GM12878 (cell line): ENCODE results near the gene CD14. TPM values are rescaled to one million over a fixed set of nuclear protein-coding genes. Genes with fewer than 3 reads are reported as not detected.

Source experiments
- ATAC-seq: fragments of 200-7000 bp; cut with Tn5 transposase; 3 replicates; pipeline ENCODE4 v1.9.1; 2020; ENCODE audit warnings: mild to moderate bottlenecking, moderate library complexity
- BruUV-seq: library from RNA; stranded (reverse); fragments of 400-500 nt; replicated peaks from 2 replicates; lab custom pipeline; 2021; lab: Mats Ljungman, UMichigan
- CTCF ChIA-PET: fragments of 300-600 bp; sonication (Branson Sonifier 250); formaldehyde crosslinking; extraction: SDS; loops from one replicate; lab custom pipeline; 2021; ENCODE audit warnings: inconsistent platforms; lab: Yijun Ruan, JAX
- POLR2A ChIA-PET: fragments of 350-600 bp; formaldehyde crosslinking; extraction: SDS; loops from one replicate; lab custom pipeline; 2021; ENCODE audit warnings: inconsistent platforms; lab: Charles Lee
- RAD21 ChIA-PET: fragments of 300-600 bp; sonication (Branson Sonifier 250); formaldehyde crosslinking; loops from one replicate; lab custom pipeline; 2023; ENCODE audit warnings: antibody characterized with exemption; ENCODE audit not compliant: unreplicated experiment; lab: Charles Lee
- SMC1A ChIA-PET: fragments of 300-600 bp; sonication (Branson Sonifier 250); formaldehyde crosslinking; loops from one replicate; lab custom pipeline; 2023; ENCODE audit not compliant: unreplicated experiment, uncharacterized antibody; lab: Charles Lee
- DNase-seq: peaks from one replicate; pipeline ENCODE4 v3.0.0-alpha.2; 2011; ENCODE audit warnings: low read depth, low spot score
- FAIRE-seq: peaks from 3 replicates; lab custom pipeline; 2011; peaks lifted over from hg19 to GRCh38; lab: Jason Lieb, UNC
- H2AFZ ChIP-seq: 2 replicates; pipeline ENCODE4 v1.6.0; 2011; ENCODE audit warnings: low read depth, low read length, control low read depth; ENCODE audit not compliant: control insufficient read depth
- H3K27ac ChIP-seq: 2 replicates; pipeline ENCODE4 v1.5.1; 2011; ENCODE audit warnings: control low read depth; ENCODE audit not compliant: control insufficient read depth, insufficient read depth
- H3K27me3 ChIP-seq, 2 experiments: replicated peaks in 1 of 2; 2 replicates each; pipeline versions ENCODE4 v1.6.0 to v1.6.1; 2011; ENCODE audit warnings: low read length in 1 of 2; ENCODE audit not compliant: control insufficient read depth in 2 of 2, insufficient read depth in 2 of 2
- H3K36me3 ChIP-seq, 2 experiments: 2 replicates each; pipeline ENCODE4 v1.5.1; 2011; ENCODE audit warnings: low read length in 1 of 2; ENCODE audit not compliant: control insufficient read depth in 2 of 2, insufficient read depth in 2 of 2
- H3K4me1 ChIP-seq: 2 replicates; pipeline ENCODE4 v1.6.1; 2011; ENCODE audit warnings: mild to moderate bottlenecking, low read length, moderate library complexity, mixed read lengths; ENCODE audit not compliant: control insufficient read depth, insufficient read depth
- H3K4me2 ChIP-seq: 2 replicates; pipeline ENCODE4 v1.6.0; 2011; ENCODE audit warnings: control low read depth; ENCODE audit not compliant: control insufficient read depth, insufficient read depth
- H3K4me3 ChIP-seq: fragments of 200-600 bp; sonication (generic); 2 replicates; pipeline ENCODE4 v1.5.1; 2016
- H3K79me2 ChIP-seq: 2 replicates; pipeline ENCODE4 v1.6.0; 2011; ENCODE audit warnings: low read length; ENCODE audit not compliant: control insufficient read depth, insufficient read depth
- H3K9ac ChIP-seq: 2 replicates; pipeline ENCODE4 v1.8.0; 2011; ENCODE audit warnings: low read length, control low read depth, mixed read lengths; ENCODE audit not compliant: control insufficient read depth, insufficient read depth
- H3K9me3 ChIP-seq: replicated peaks from 3 replicates; pipeline ENCODE4 v1.5.1; 2011; ENCODE audit warnings: mild to moderate bottlenecking, low read length; ENCODE audit not compliant: control insufficient read depth, insufficient read depth
- H4K20me1 ChIP-seq: 2 replicates; pipeline ENCODE4 v1.6.0; 2011; ENCODE audit not compliant: control insufficient read depth, insufficient read depth
- BACH1 ChIP-seq: fragments of 450-650 bp; IDR thresholded peaks from 2 replicates; pipeline ENCODE4 v1.6.1; 2017; ENCODE audit warnings: mild to moderate bottlenecking, borderline replicate concordance
- BHLHE40 ChIP-seq, 2 experiments: fragments of 450-650 bp in 1 of 2; IDR thresholded peaks; 2 replicates each; pipeline ENCODE4 v1.6.1; 2011 to 2017; ENCODE audit warnings: low read depth in 2 of 2, borderline replicate concordance in 1 of 2, improper control_type of control experiment in 1 of 2, low read length in 1 of 2, mild to moderate bottlenecking in 1 of 2
- CHD1 ChIP-seq: IDR thresholded peaks from 2 replicates; pipeline ENCODE4 v1.6.1; 2012; ENCODE audit warnings: low read depth, low read length, improper control_type of control experiment
- FOXK2 ChIP-seq: fragments of 450-650 bp; IDR thresholded peaks from 2 replicates; pipeline ENCODE4 v1.6.1; 2017; ENCODE audit warnings: mild to moderate bottlenecking, moderate library complexity
- MTA2 ChIP-seq: fragments of 450-650 bp; IDR thresholded peaks from 2 replicates; pipeline ENCODE4 v1.6.1; 2016; ENCODE audit warnings: low read depth, mild to moderate bottlenecking, moderate library complexity
- NR2C1 ChIP-seq: fragments of 450-650 bp; IDR thresholded peaks from 2 replicates; pipeline ENCODE4 v1.6.1; 2017; ENCODE audit warnings: antibody characterized with exemption, mild to moderate bottlenecking, moderate library complexity
- NR2C2 ChIP-seq: IDR thresholded peaks from 2 replicates; pipeline ENCODE4 v1.6.1; 2011; ENCODE audit warnings: borderline replicate concordance, low read depth; ENCODE audit not compliant: control insufficient read depth, insufficient read length
- POLR2AphosphoS2 ChIP-seq: IDR thresholded peaks from 2 replicates; pipeline ENCODE4 v1.6.1; 2011; ENCODE audit warnings: low read depth, mild to moderate bottlenecking, low read length, improper control_type of control experiment, moderate library complexity
- POU2F2 ChIP-seq: IDR thresholded peaks from 3 replicates; pipeline ENCODE4 v1.6.1; 2011; ENCODE audit warnings: low read depth, mild to moderate bottlenecking, low read length, borderline replicate concordance
- RB1 ChIP-seq: fragments of 450-650 bp; formaldehyde crosslinking; IDR thresholded peaks from 2 replicates; pipeline ENCODE4 v1.6.1; 2017; ENCODE audit warnings: mild to moderate bottlenecking, borderline replicate concordance
- SMAD5 ChIP-seq: IDR thresholded peaks from 2 replicates; pipeline ENCODE4 v1.6.1; 2016; ENCODE audit warnings: antibody characterized with exemption, low read depth
- TARDBP ChIP-seq: IDR thresholded peaks from 2 replicates; pipeline ENCODE4 v1.6.1; 2016; ENCODE audit warnings: borderline replicate concordance
- TCF3 ChIP-seq: IDR thresholded peaks from 2 replicates; pipeline ENCODE4 v1.6.1; 2012; ENCODE audit warnings: low read depth, mild to moderate bottlenecking, low read length, borderline replicate concordance; ENCODE audit not compliant: insufficient read depth
- ZNF24 ChIP-seq: fragments of 450-650 bp; IDR thresholded peaks from 2 replicates; pipeline ENCODE4 v1.6.1; 2017; ENCODE audit warnings: antibody characterized with exemption, mild to moderate bottlenecking
- ZZZ3 ChIP-seq: IDR thresholded peaks from 2 replicates; pipeline ENCODE4 v1.6.1; 2011; ENCODE audit warnings: low read depth; ENCODE audit not compliant: control insufficient read depth, insufficient read length
- WGBS: methylation state at CpG from one replicate; pipeline ENCODE4 v1.1.6; 2016; ENCODE audit warnings: low lambda C conversion rate; ENCODE audit not compliant: insufficient replicate concordance, insufficient coverage; ENCODE audit errors: missing lambda C conversion rate; 5-methylcytosine and 5-hydroxymethylcytosine counted together
- in situ Hi-C: fragments of 300-500 bp; cut with MboI; formaldehyde crosslinking; loops from 9 replicates; pipeline ENCODE4 v1.14.3; 2018; ENCODE audit warnings: mixed read lengths
- intact Hi-C: fragments of 100-400 bp; cut with micrococcal nuclease; formaldehyde crosslinking; loops from one replicate; pipeline ENCODE4 v1.14.2; 2022; ENCODE audit not compliant: unreplicated experiment
- polyA plus RNA-seq, 11 experiments: library from polyadenylated mRNA; depleted of rRNA in 4 of 11; unstranded in 6 of 11; stranded (reverse) in 5 of 11; fragments of >200 nt; fragmentation: Nextera tagmentation in 4 of 11; fragmentation: Illumina TruSeq in 1 of 11; extraction: Ambion mirVana in 4 of 11; extraction: Trizol in 1 of 11; gene quantifications; 1 replicate in 1 of 11; 2 replicates in 10 of 11; pipeline versions ENCODE4 v1.2.1 to v1.2.3, GENCODE V29; 2011 to 2016; ENCODE audit warnings: inconsistent platforms in 2 of 11, missing spikeins in 2 of 11, low read depth in 1 of 11
- total RNA-seq, 4 experiments: library from RNA; depleted of rRNA in 3 of 4; stranded (reverse); fragments of >200 nt in 3 of 4; fragmentation: Illumina TruSeq in 1 of 4; extraction: Trizol in 1 of 4; gene quantifications; 2 replicates each; pipeline versions ENCODE4 v1.2.1 to v1.2.3, GENCODE V29; 2013 to 2021
- TF ChIP-seq, protein P1 (sequence below): fragments of 450-650 bp; IDR thresholded peaks from 2 replicates; pipeline ENCODE4 v1.6.1; 2017; ENCODE audit warnings: antibody characterized with exemption, mild to moderate bottlenecking, moderate library complexity
- TF ChIP-seq, protein P2 (sequence below): IDR thresholded peaks from 2 replicates; pipeline ENCODE4 v1.6.1; 2011; ENCODE audit warnings: borderline replicate concordance, low read depth, mild to moderate bottlenecking, moderate library complexity, low read length; ENCODE audit not compliant: insufficient read depth, poor library complexity, severe bottlenecking

The CD14 gene
- total and polyA plus RNA-seq, 10 of the 15 experiments (the other 5 are each of a cell fraction or from before 2014, with no cell fraction given): 0.09 to 0.72 (median 0.18) TPM; not detected in 5

DNA sequence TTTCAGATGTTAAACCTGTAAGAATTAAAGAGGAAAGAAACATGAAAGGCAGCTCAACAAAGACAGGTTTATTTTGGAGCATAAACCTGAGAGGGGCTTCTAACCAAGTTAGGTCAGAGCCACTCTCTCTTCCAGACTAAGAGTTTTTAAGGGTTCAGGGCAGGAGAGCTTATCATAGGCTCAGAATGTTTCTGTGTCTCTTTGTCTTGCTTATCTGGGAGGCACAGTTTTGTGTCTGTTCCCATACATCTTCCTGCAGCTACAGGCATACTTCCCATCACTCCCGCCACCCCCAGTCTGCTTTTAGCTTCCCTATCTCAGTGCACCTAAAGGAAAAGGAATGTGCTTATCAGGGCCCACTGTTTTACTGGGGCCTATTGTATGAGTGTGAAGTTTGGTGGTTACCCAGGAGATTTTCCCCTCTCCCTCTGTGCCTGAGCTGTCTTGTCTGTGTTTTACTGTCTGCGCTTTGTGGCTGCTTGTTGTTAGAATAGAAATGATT, 21.9 kb downstream of the CD14 start:
- TF ChIP-seq BACH1 (no peak), POU2F2 (no peak), TARDBP (no peak), ZNF24 (no peak), CHD1 (no peak), TCF3 (no peak), POLR2AphosphoS2 (no peak), SMAD5 (no peak), NR2C2 (no peak), NR2C1 (no peak), MTA2 (no peak), ZZZ3 (no peak), RB1 (no peak), FOXK2 (no peak), BHLHE40 (IDR thresholded peaks at IDR 0.05; ENCODE audit: borderline replicate concordance in 1 of 2, low read depth in 2 of 2, low read length in 1 of 2) (no peak)
- TF ChIP-seq, protein P1, sequence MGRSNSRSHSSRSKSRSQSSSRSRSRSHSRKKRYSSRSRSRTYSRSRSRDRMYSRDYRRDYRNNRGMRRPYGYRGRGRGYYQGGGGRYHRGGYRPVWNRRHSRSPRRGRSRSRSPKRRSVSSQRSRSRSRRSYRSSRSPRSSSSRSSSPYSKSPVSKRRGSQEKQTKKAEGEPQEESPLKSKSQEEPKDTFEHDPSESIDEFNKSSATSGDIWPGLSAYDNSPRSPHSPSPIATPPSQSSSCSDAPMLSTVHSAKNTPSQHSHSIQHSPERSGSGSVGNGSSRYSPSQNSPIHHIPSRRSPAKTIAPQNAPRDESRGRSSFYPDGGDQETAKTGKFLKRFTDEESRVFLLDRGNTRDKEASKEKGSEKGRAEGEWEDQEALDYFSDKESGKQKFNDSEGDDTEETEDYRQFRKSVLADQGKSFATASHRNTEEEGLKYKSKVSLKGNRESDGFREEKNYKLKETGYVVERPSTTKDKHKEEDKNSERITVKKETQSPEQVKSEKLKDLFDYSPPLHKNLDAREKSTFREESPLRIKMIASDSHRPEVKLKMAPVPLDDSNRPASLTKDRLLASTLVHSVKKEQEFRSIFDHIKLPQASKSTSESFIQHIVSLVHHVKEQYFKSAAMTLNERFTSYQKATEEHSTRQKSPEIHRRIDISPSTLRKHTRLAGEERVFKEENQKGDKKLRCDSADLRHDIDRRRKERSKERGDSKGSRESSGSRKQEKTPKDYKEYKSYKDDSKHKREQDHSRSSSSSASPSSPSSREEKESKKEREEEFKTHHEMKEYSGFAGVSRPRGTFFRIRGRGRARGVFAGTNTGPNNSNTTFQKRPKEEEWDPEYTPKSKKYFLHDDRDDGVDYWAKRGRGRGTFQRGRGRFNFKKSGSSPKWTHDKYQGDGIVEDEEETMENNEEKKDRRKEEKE: no peak
- TF ChIP-seq, protein P2, sequence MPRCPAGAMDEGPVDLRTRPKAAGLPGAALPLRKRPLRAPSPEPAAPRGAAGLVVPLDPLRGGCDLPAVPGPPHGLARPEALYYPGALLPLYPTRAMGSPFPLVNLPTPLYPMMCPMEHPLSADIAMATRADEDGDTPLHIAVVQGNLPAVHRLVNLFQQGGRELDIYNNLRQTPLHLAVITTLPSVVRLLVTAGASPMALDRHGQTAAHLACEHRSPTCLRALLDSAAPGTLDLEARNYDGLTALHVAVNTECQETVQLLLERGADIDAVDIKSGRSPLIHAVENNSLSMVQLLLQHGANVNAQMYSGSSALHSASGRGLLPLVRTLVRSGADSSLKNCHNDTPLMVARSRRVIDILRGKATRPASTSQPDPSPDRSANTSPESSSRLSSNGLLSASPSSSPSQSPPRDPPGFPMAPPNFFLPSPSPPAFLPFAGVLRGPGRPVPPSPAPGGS: no peak
- no peak for DNase-seq
- no peak overlapping the region for H3K4me3 ChIP-seq
- no peaks in the 10 kb centered on the region for H3K27me3 ChIP-seq
- no peak overlapping the region for H2AFZ ChIP-seq
- in situ Hi-C loops: no loop called here
- intact Hi-C loops: no loop called here
- ChIA-PET POLR2A (no interaction called here), RAD21 (interaction anchor here (1.3 kb wide), 1 partner anchor 64 kb away, joined by 3 read pairs; the partner anchor contains the start of gene EIF4EBP3), SMC1A (no interaction called here), CTCF (no interaction called here)
- ATAC-seq: no peak
- no peaks in the 10 kb centered on the region for H3K36me3 ChIP-seq
- H3K9ac ChIP-seq: no peak overlapping the region
- 49% methylated on average over 2 of the region's 2 CpGs for WGBS
- no peaks in the 10 kb centered on the region for H4K20me1 ChIP-seq
- H3K9me3 ChIP-seq: no peaks in the 10 kb centered on the region
- BruUV-seq: no TSS peak
- H3K27ac ChIP-seq: no peak overlapping the region
- no peak overlapping the region for H3K4me2 ChIP-seq
- no peaks in the 10 kb centered on the region for H3K4me1 ChIP-seq
- H3K79me2 ChIP-seq: no peaks in the 10 kb centered on the region
- FAIRE-seq: no peak
